NOMO-1 (cell line): ENCODE data around the gene CUBN.
A peak's percentile ranks its signal among the peaks of the same experiment; 100 is the strongest.
"Not testable (repeated sequence)": the region's sequence is repeated elsewhere in the genome, so short reads cannot be mapped to it uniquely, and the experiment has no call there.

Source experiments
- DNase-seq, 2 experiments: peaks; one replicate each; lab custom pipeline; 2025; ENCODE audit not compliant: unreplicated experiment in 2 of 2; lab: John Stamatoyannopoulos, UW

CUBN gene

DNA sequence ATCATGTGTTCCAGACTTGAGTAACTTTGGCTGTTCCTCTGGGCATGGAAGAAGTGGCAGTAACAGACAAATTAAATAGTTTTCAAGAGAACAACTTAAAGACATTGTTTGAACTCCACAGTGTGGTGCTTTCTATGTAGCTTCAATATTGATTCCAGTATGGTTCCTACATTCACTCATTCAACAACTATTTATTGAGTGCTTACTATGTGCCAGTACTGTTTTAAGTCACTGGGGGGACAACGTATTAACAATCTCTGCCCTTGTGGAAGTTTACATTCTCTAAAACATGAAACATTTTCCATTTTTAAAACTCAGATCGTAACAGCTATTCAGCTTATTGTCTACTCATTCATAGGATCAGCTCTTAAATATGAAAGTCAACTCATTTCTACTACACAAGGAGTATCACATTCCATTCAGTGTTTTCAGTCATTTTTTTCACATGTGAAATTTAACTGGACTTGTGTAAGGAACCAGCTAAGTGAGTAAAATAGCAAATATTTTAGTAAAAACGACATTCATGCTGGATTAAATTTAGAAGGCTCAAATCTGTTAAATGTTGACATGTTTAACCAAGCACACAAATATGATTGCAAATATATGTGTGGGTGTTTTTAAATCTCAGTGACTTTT, 13.6 kb upstream of the CUBN start:
- DNase-seq, result no peak

GRCh38 chr10:17141504-17142229, 12.1 kb upstream of the CUBN start:
- no peak for DNase-seq

- DNase-seq, result no peak
Observed at GRCh38 chr10:17140386-17140761, 10.8 kb upstream of the CUBN start.

DNA sequence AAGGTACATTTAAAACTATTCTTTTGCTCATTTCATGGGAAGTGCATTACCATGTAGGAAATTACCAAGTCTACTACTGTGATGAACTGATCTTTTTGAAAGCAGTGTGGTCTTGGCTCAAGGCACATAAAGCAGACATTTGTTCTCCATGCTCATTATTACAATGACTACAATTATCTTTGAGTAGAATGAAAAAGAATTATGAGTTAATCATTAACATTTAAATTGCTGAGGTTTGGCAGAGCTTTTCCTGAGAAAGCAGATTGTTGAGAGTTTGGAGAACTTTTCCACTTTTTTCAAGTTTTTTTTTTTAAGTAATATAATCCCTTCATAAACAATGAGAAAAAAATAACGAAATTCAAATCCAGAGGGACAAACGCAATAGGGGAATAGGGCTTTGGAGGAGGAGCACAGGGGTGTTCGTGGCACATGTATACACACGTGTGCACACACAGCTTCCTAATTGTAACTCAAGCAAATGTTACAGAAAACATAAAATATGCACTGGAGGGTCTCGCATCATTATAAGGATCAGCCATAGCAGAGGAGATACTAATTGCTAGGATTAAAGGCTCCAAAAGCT, 8.9 kb upstream of the CUBN start:
- no peak for DNase-seq

GRCh38 chr10:17134737-17135260, 5.2 kb upstream of the CUBN start:
- DNase-seq, result no peak

GRCh38 chr10:17134282-17134681, 4.7 kb upstream of the CUBN start:
- DNase-seq, result no peak

GRCh38 chr10:17128261-17128660, 1.4 kb downstream of the CUBN start:
- DNase-seq, result peak in 1 of 2 experiments; percentile 28

DNA sequence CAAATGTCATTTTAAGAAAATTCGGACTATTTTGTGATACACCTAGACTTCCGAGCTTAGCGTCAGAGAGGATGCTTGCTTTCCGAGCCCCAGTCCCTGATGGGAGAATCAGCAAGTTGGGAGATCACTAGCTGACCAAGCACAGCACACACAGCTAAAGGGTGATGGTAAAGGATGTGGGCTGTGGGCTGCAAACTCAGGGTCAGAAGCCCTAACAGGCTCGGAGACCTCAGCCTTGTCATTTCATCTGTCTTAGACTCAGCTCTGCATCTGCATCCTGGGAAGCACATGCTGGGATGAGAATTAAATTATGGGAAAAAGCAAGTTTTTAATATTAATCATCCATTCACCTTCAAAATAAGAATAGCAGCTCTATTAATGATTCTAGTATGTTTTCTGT, 3.3 kb downstream of the CUBN start:
- DNase-seq, result no peak

DNA sequence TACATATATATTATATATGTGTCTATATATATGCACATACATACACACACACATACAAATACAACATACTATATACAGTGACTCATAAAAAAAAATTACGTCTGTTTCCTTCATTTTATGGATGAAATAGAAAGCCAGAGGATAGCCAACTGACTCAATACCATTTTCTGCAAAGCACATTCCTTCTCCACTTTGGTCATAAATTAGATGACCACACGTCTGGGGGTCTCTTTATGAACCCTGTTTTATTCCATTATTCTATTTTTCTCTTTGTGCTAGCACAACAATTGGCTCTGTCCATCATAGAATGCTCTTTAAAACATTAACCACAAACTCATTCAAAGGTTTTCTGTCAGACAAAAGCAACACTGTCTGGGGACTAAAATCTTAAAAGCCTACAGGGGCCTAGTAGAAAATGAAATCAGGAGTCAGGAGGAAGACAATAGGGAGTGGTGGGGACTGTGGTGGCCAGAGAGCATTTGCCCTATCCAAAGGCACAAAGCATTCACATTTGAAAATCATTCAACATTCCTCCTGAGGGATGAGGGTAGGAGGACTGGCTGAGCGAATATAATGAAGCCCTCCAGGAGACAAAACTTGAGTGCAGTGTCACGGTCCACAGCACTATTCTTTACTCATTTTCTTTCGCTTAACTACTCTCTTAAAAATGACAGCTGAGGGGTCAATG, 4.3 kb downstream of the CUBN start:
- no peak for DNase-seq

- DNase-seq, result no peak
Observed at GRCh38 chr10:17123961-17124360, 5.7 kb downstream of the CUBN start.

DNA sequence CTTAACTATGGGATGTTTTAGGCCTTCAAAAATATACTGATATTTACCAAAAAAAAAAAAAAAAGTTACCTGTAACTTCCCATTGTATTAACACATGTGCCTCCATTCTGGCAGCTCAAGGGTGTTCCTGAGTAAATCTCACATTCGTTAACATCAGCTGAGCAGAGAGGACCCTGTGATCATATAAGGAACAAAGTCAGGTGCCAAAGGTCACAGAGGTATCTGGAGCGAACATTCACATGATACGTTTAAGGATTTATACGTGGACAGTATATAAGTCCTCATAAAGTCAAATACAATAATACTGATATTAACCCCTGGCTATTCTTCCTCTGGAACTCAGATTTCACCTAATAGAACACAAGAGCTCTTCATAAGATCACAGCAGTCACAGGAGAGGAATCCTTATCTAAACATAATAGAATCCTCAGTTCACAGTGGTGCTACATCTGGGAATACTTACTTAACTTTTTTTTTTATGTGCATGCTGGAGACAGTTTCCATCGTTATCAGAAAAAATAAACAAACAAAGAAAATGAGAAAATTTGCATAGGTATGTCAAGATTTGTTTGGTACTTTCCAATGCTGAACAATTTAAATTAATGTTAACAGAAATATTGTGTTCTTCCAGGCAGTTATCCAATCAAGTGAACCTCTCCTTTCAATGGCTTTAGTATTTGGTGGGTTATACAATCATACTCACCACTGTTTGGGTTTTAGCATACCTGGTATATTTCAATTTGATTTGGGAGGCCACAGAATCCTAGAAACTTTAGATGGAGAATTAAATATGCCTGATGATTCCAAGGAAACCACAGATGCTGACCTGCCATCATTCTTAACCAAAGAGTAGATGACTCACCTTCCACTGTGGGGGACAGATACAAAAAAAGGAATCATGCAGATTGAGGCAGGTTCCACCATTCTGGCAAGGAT, 6.6 kb downstream of the CUBN start:
- DNase-seq, result no peak

DNA sequence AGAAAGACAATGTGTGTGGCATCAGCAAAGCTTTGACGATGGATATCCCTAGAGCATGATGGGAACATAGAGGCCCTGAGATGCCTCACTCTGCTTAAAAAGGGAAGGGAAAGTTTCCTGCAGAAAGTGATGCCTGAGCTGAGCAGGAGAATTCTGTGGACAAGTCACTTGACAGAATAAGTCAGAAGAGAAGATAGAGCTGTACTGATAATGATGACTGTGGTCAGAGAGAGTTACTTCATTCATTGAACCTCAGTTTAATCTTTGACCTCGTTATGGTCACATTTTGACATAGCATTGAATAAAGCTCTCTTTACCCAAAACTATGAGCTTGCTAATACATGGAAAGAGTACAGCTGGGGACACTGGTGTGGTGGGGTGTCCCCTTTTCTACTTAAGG, 7.6 kb downstream of the CUBN start:
- DNase-seq, result no peak

DNA sequence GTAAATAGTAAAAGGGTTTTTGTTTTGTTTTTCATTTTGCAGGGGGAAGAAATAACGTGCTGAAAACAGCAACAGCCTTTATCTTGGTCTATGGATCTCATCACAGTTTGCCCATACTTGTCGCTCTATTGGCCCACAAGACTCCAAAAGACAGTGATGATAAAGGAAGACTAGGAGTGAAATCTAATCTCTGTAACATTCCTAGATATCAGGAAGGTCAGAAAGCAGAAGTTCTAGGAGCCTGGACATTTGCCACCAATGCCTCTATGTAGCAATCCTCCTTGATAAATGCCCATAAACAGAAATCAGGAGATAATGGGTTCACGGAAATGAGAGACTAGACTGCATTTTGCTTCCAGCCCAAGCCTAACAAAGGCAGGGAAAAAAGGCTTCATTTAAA, 8.9 kb downstream of the CUBN start:
- DNase-seq, result no peak

GRCh38 chr10:17119845-17120244, 9.8 kb downstream of the CUBN start:
- no peak for DNase-seq

DNA sequence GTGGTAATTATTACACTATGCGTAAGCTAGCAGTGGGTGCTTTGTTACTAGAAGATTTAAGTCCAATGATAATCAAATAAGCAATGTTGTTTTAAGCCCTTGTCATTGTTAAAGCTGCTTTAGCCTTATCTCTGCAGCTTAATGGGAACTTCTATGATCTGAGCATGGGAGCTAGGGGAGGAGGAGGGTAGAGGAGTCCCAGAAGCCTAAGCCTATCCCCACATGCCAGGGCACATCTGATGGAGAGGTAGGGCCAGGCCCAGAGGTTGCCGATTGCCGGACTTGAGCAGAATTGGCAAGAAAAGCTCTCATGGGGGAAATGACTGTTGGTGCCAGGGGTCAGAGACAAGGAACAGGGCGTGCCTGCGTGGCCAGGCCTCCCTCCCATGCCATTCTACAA, 13.4 kb downstream of the CUBN start:
- DNase-seq, result no peak

GRCh38 chr10:17115683-17116082, 13.9 kb downstream of the CUBN start:
- DNase-seq, result no peak

- not testable (repeated sequence) for DNase-seq
Observed at GRCh38 chr10:17114878-17115444, 14.7 kb downstream of the CUBN start.

GRCh38 chr10:17113889-17114540, 15.6 kb downstream of the CUBN start:
- no peak for DNase-seq

DNA sequence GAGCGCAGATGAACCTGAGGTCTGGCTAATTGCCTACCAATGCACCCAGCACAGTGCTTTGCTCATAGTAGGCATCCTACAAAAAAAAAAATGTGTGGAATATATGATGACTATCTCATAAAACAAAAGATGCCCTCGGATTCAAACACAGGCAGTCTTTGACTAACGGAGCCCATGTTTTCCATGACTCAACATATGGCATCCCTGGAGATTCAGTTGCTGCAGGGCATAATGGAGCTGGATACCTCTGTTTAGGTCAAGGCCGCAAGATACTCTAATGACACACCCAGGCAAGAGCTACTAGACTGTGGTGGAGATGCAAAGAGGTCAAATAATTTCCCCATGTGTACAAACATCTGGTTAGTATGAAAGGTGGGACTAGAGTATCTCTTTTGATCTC, 16.3 kb downstream of the CUBN start:
- no peak for DNase-seq

- no peak for DNase-seq
Observed at GRCh38 chr10:17112566-17112965, 17.0 kb downstream of the CUBN start.
